ENCODE results near the gene TMEM126B. TPM values are rescaled to one million over a fixed set of nuclear protein-coding genes. Genes with fewer than 3 reads are reported as not detected.
A peak's percentile ranks its signal among the peaks of the same experiment; 100 is the strongest.

Gene TMEM126B
- total and polyA plus RNA-seq, 2 of the 13 experiments (the other 11 are each of a cell fraction or from before 2014, with no cell fraction given): 33.6 to 54.8 TPM

- 0 out of 2 replicates have a peak, but pooled peaks have one; percentile 54 for TF ChIP-seq DZIP1 (CRISPR knock-in tag; IDR thresholded peaks at IDR 0.05)
- TF ChIP-seq, protein P1, sequence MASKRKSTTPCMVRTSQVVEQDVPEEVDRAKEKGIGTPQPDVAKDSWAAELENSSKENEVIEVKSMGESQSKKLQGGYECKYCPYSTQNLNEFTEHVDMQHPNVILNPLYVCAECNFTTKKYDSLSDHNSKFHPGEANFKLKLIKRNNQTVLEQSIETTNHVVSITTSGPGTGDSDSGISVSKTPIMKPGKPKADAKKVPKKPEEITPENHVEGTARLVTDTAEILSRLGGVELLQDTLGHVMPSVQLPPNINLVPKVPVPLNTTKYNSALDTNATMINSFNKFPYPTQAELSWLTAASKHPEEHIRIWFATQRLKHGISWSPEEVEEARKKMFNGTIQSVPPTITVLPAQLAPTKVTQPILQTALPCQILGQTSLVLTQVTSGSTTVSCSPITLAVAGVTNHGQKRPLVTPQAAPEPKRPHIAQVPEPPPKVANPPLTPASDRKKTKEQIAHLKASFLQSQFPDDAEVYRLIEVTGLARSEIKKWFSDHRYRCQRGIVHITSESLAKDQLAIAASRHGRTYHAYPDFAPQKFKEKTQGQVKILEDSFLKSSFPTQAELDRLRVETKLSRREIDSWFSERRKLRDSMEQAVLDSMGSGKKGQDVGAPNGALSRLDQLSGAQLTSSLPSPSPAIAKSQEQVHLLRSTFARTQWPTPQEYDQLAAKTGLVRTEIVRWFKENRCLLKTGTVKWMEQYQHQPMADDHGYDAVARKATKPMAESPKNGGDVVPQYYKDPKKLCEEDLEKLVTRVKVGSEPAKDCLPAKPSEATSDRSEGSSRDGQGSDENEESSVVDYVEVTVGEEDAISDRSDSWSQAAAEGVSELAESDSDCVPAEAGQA (IDR thresholded peaks at IDR 0.05; ENCODE audit: low read depth): peak; percentile 69; the same call in 1 of the 2 replicates
- TF ChIP-seq, protein P1 (CRISPR knock-in tag; IDR thresholded peaks at IDR 0.05; ENCODE audit: borderline replicate concordance): peak; percentile 42; the same call in 1 of the 2 replicates
- TF ChIP-seq ZSCAN30 (CRISPR knock-in tag; IDR thresholded peaks at IDR 0.05): no peak
- no peak for TF ChIP-seq SOX6 (IDR thresholded peaks at IDR 0.05)
- TF ChIP-seq SOX6 (CRISPR knock-in tag; IDR thresholded peaks at IDR 0.05): no peak
- TF ChIP-seq ASH2L (IDR thresholded peaks at IDR 0.05; ENCODE audit: insufficient read length, low read depth, low read length): peak; percentile 93
- no peak for TF ChIP-seq THYN1 (CRISPR knock-in tag; IDR thresholded peaks at IDR 0.05; ENCODE audit: borderline replicate concordance, low read depth)
- peak; percentile 90 for TF ChIP-seq KDM2A (CRISPR knock-in tag; IDR thresholded peaks at IDR 0.05; ENCODE audit: borderline replicate concordance, low read depth)
- TF ChIP-seq ZNF33A (CRISPR knock-in tag; IDR thresholded peaks at IDR 0.05; ENCODE audit: borderline replicate concordance): peak; percentile 83; the same call in 1 of the 2 replicates
- TF ChIP-seq NPAS2 (CRISPR knock-in tag; IDR thresholded peaks at IDR 0.05; ENCODE audit: borderline replicate concordance): no peak
- no peak for TF ChIP-seq ZNF780A (CRISPR knock-in tag; IDR thresholded peaks at IDR 0.05)
- TF ChIP-seq ZFP37 (CRISPR knock-in tag; IDR thresholded peaks at IDR 0.05; ENCODE audit: borderline replicate concordance): no peak
- peak; percentile 36; the same call in 1 of the 2 replicates for TF ChIP-seq BRD4 (CRISPR knock-in tag; IDR thresholded peaks at IDR 0.05)
- 0 out of 2 replicates have a peak, but pooled peaks have one; percentile 57 for TF ChIP-seq ZNF761 (CRISPR knock-in tag; conservative IDR thresholded peaks at IDR 0.05)
- peak; percentile 92 for TF ChIP-seq ELF1 (CRISPR knock-in tag; IDR thresholded peaks at IDR 0.05)
- no peak for TF ChIP-seq FOXP1 (IDR thresholded peaks at IDR 0.05)
- no peak for TF ChIP-seq FOXP1 (CRISPR knock-in tag; IDR thresholded peaks at IDR 0.05)
- no peak for TF ChIP-seq SCMH1 (CRISPR knock-in tag; IDR thresholded peaks at IDR 0.05; ENCODE audit: borderline replicate concordance)
- TF ChIP-seq HNF4A (CRISPR knock-in tag; IDR thresholded peaks at IDR 0.05): no peak
- no peak for TF ChIP-seq TBP (CRISPR knock-in tag; IDR thresholded peaks at IDR 0.05)
Measured at GRCh38 chr11:85664615-85665481, 36.5 kb downstream of the TMEM126B start, which contains the start of gene CREBZF (continued).
